CD8-positive, alpha-beta memory T cell (primary cell): Measurements from ENCODE around the gene BCL7A. TPM values are rescaled to one million over a fixed set of nuclear protein-coding genes. Genes with fewer than 3 reads are reported as not detected.
A peak's percentile ranks its signal among the peaks of the same experiment; 100 is the strongest.
"Not testable (repeated sequence)": the region's sequence is repeated elsewhere in the genome, so short reads cannot be mapped to it uniquely, and the experiment has no call there.

Experiments
- CTCF ChIA-PET: fragments of 350-600 bp; sonication (Branson Sonifier 250); formaldehyde crosslinking; loops from one replicate; lab custom pipeline; 2021; ENCODE audit warnings: antibody characterized with exemption; lab: Charles Lee
- POLR2A ChIA-PET: fragments of 350-600 bp; sonication (Branson Sonifier 250); formaldehyde crosslinking; loops from one replicate; lab custom pipeline; 2021; ENCODE audit warnings: antibody characterized with exemption; lab: Charles Lee
- DNase-seq, 5 donors: peaks; one replicate each; pipeline versions ENCODE4 v3.0.0 to v3.0.0-alpha.2; 2020 to 2022; ENCODE audit warnings: mixed read lengths in 1 of 5
- H3K27ac ChIP-seq: one replicate; pipeline ENCODE4 v1.7.0; 2013; ENCODE audit warnings: low read depth, mild to moderate bottlenecking, low read length, moderate library complexity
- H3K27me3 ChIP-seq: 2 replicates; pipeline ENCODE4 v1.7.0; 2013; ENCODE audit warnings: low read length, mild to moderate bottlenecking; ENCODE audit not compliant: insufficient read depth, poor library complexity, severe bottlenecking
- H3K36me3 ChIP-seq: 2 replicates; pipeline ENCODE4 v1.7.0; 2013; ENCODE audit warnings: mild to moderate bottlenecking, low read length, moderate library complexity; ENCODE audit not compliant: insufficient read depth
- H3K4me1 ChIP-seq: 2 replicates; pipeline ENCODE4 v1.7.0; 2013; ENCODE audit warnings: mild to moderate bottlenecking, low read length, moderate library complexity; ENCODE audit not compliant: insufficient read depth
- H3K4me3 ChIP-seq: 2 replicates; pipeline ENCODE4 v1.7.0; 2013; ENCODE audit warnings: mild to moderate bottlenecking, low read length
- H3K9me3 ChIP-seq: 2 replicates; pipeline ENCODE4 v1.7.0; 2013; ENCODE audit warnings: mild to moderate bottlenecking, low read length
- H3K27ac Mint-ChIP-seq, 8 donors: one replicate each; pipeline ENCODE4 v1.8.0; 2020 to 2021; ENCODE audit warnings: mixed read lengths in 8 of 8, mild to moderate bottlenecking in 6 of 8, inconsistent platforms in 3 of 8, moderate library complexity in 3 of 8
- H3K27me3 Mint-ChIP-seq, 2 donors: one replicate each; pipeline ENCODE4 v1.8.0; 2020 to 2021; ENCODE audit warnings: mixed read lengths in 2 of 2, mild to moderate bottlenecking in 1 of 2, moderate library complexity in 1 of 2
- H3K36me3 Mint-ChIP-seq, 3 donors: one replicate each; pipeline ENCODE4 v1.8.0; 2020 to 2021; ENCODE audit warnings: mixed read lengths in 3 of 3, inconsistent platforms in 1 of 3, mild to moderate bottlenecking in 1 of 3
- H3K4me1 Mint-ChIP-seq, 3 donors: one replicate each; pipeline ENCODE4 v1.8.0; 2020 to 2021; ENCODE audit warnings: mixed read lengths in 3 of 3, inconsistent platforms in 1 of 3, mild to moderate bottlenecking in 1 of 3
- H3K4me3 Mint-ChIP-seq, 7 donors: one replicate each; pipeline ENCODE4 v1.8.0; 2020 to 2021; ENCODE audit warnings: mixed read lengths in 7 of 7, mild to moderate bottlenecking in 6 of 7, moderate library complexity in 4 of 7, inconsistent platforms in 2 of 7
- H3K9me3 Mint-ChIP-seq, 5 donors: one replicate each; pipeline ENCODE4 v1.8.0; 2020 to 2022; ENCODE audit warnings: mixed read lengths in 5 of 5, mild to moderate bottlenecking in 3 of 5, moderate library complexity in 2 of 5, inconsistent platforms in 1 of 5
- polyA plus RNA-seq: library from polyadenylated mRNA; unstranded; fragments of 300-500 nt; fragmentation: Illumina TruSeq; gene quantifications from one replicate; pipeline ENCODE4 v1.2.3, GENCODE V29; 2021
- total RNA-seq, 2 experiments: library from RNA; stranded (reverse); gene quantifications; one replicate each; pipeline ENCODE4 v1.2.3, GENCODE V29; 2021

BCL7A gene
- total and polyA plus RNA-seq, 3 experiments from 2014 or later = 2.5 to 3.3 (median 3.0) TPM

- CTCF ChIA-PET = no interaction called here
- peaks cover 4 to 9% of the 10 kb centered on the region in 2 donors for H3K27me3 Mint-ChIP-seq
- H3K36me3 ChIP-seq = no peaks in the 10 kb centered on the region
- POLR2A ChIA-PET = no interaction called here
- H3K9me3 Mint-ChIP-seq = no peaks in the 10 kb centered on the region
- peak in 4 of 5 donors; percentile 21 to 58 (median 28) for DNase-seq
- peaks cover 17 to 20% (median 18%) of the 10 kb centered on the region in 3 donors for H3K4me1 Mint-ChIP-seq
- H3K4me3 Mint-ChIP-seq = no peak overlapping the region
- H3K9me3 ChIP-seq = no peaks in the 10 kb centered on the region
- no peaks in the 10 kb centered on the region for H3K4me1 ChIP-seq
- H3K4me3 ChIP-seq = no peak overlapping the region
- H3K36me3 Mint-ChIP-seq = peaks cover 0 to 8% (median 2%) of the 10 kb centered on the region in 3 donors
- H3K27ac Mint-ChIP-seq = no peak overlapping the region
- H3K27me3 ChIP-seq = peaks cover 8% of the 10 kb centered on the region
- no peak overlapping the region for H3K27ac ChIP-seq
These were observed 9.9 kb downstream of the BCL7A start for GRCh38 chr12:122031342-122032216.

DNA sequence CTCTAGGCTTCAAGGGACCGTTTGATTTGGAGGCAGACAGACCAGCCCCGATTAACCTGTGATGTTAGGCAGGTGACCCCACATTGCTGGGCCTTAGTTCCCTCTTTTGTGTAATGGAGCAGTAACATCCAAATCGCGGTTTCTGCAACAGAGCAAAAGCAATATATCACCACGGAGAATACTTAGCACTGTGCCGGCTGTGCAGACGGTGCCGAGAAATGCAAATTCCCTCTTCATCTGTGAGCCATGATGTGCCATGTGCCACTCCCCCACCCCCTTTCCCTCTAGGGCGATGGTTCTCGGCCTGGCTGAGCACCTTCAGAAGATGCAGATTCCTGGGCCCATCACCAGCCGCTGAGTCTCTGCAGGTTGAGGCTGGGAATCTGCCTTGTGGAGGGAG lies 10.9 kb downstream of the BCL7A start:
- Mint-ChIP-seq H3K27me3 (peaks cover 4 to 9% of the 10 kb centered on the region in 2 donors), H3K27ac (no peak overlapping the region), H3K4me3 (no peak overlapping the region), H3K36me3 (peaks cover 0 to 10% (median 2%) of the 10 kb centered on the region in 3 donors), H3K9me3 (no peaks in the 10 kb centered on the region), H3K4me1 (peaks cover 11 to 20% (median 14%) of the 10 kb centered on the region in 3 donors)
- no peaks in the 10 kb centered on the region for H3K4me1 ChIP-seq
- H3K36me3 ChIP-seq = no peaks in the 10 kb centered on the region
- no peak for DNase-seq
- ChIA-PET CTCF (no interaction called here), POLR2A (no interaction called here)
- no peak overlapping the region for H3K4me3 ChIP-seq
- no peaks in the 10 kb centered on the region for H3K9me3 ChIP-seq
- H3K27ac ChIP-seq = no peak overlapping the region
- H3K27me3 ChIP-seq = peaks cover 8% of the 10 kb centered on the region

GRCh38 chr12:122035292-122035691 lies 13.6 kb downstream of the BCL7A start:
- Histone ChIP-seq H3K27me3 (no peaks in the 10 kb centered on the region), H3K4me3 (no peak overlapping the region), H3K9me3 (no peaks in the 10 kb centered on the region), H3K36me3 (no peaks in the 10 kb centered on the region), H3K4me1 (no peaks in the 10 kb centered on the region), H3K27ac (no peak overlapping the region)
- Mint-ChIP-seq H3K4me1 (no peaks in the 10 kb centered on the region), H3K4me3 (no peak overlapping the region), H3K9me3 (no peaks in the 10 kb centered on the region), H3K27me3 (no peaks in the 10 kb centered on the region), H3K36me3 (peaks cover 0 to 10% (median 2%) of the 10 kb centered on the region in 3 donors), H3K27ac (no peak overlapping the region)
- ChIA-PET POLR2A (no interaction called here), CTCF (no interaction called here)
- DNase-seq = no peak

DNA sequence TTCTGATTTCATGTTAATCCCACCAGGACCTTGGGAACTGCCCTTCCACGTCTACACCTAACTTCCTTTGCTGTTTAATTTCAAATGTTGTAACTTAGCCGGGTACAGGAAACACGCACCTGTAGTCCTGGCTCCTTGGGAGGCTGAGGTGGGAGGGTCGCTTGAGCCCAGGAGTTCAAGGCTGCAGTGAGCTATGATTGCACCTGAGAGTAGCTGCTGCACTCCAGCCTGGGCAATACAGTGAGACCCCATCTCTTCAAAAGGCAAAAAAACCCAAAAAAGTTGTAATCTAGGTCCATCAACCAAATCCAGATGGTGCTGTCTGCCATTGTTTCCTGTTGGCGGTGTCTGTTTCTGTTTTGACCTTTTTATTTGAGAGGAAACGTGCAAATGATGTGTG lies 14.5 kb downstream of the BCL7A start:
- peak overlapping the region in 1 of 8 donors; percentile 47 for H3K27ac Mint-ChIP-seq

GRCh38 chr12:122040579-122041386 lies 19.1 kb downstream of the BCL7A start:
- no peaks in the 10 kb centered on the region for H3K4me1 Mint-ChIP-seq
- no peak for DNase-seq
- Histone ChIP-seq H3K4me3 (no peak overlapping the region), H3K9me3 (no peaks in the 10 kb centered on the region), H3K36me3 (no peaks in the 10 kb centered on the region), H3K4me1 (no peaks in the 10 kb centered on the region), H3K27me3 (no peaks in the 10 kb centered on the region), H3K27ac (no peak overlapping the region)
- H3K4me3 Mint-ChIP-seq = no peak overlapping the region
- H3K27ac Mint-ChIP-seq = no peak overlapping the region
- H3K9me3 Mint-ChIP-seq = no peaks in the 10 kb centered on the region
- POLR2A ChIA-PET = no interaction called here
- H3K27me3 Mint-ChIP-seq = no peaks in the 10 kb centered on the region
- CTCF ChIA-PET = no interaction called here
- H3K36me3 Mint-ChIP-seq = peaks cover 0 to 12% (median 2%) of the 10 kb centered on the region in 3 donors

More for the DNA sequence above, 14.5 kb downstream of the BCL7A start:
- DNase-seq = no peak
- ChIA-PET CTCF (interaction anchor here (1.4 kb wide), 1 partner anchor 9 kb away, joined by 4 read pairs; no protein-coding TSS in a partner anchor), POLR2A (no interaction called here)
- Histone ChIP-seq H3K27me3 (no peaks in the 10 kb centered on the region), H3K4me1 (no peaks in the 10 kb centered on the region), H3K4me3 (no peak overlapping the region), H3K36me3 (no peaks in the 10 kb centered on the region), H3K27ac (no peak overlapping the region), H3K9me3 (no peaks in the 10 kb centered on the region)
- H3K9me3 Mint-ChIP-seq = no peaks in the 10 kb centered on the region
- peaks cover 0 to 10% (median 2%) of the 10 kb centered on the region in 3 donors for H3K36me3 Mint-ChIP-seq
- H3K27me3 Mint-ChIP-seq = no peaks in the 10 kb centered on the region
- H3K4me3 Mint-ChIP-seq = no peak overlapping the region
- H3K4me1 Mint-ChIP-seq = no peaks in the 10 kb centered on the region

DNA sequence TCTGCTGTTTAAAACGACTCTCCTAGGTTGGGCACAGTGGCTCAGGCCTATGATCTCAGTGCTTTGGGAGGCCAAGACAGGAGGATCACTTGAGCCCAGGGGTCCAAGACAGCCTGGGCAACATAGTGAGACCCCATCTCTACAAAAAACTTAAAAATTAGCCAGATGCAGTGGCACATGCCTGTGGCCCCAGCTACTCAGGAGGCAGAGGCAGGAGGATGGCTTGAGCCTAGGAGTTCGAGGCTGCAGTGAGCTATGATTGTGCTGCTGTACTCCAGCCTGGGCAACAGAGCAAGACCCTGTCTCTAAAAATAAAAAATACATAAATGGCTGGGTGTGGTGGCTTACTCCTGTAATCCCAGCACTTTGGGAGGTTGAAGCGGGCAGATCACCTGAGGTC lies 19.8 kb downstream of the BCL7A start:
- not testable (repeated sequence) for H3K9me3 Mint-ChIP-seq

DNA sequence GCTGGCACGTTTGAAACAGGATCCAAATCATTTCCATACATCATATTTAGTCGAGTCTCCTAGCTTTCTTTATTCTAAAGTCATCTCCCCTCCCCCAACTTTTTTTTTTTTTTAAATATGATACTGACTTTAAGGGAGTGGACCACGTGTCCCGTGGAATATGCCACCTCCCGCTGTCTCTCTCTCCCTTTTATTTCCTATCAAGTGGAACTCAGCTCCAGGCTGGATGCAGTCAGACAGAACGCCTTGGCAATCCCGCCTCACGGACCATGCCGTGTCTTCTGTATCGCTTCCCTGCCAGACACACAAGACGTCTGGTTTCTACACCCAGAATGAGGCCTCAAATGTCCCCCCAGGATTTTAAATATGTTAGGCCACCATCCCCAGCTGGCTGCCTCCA lies 21.2 kb downstream of the BCL7A start:
- DNase-seq = no peak
- H3K27ac Mint-ChIP-seq = no peak overlapping the region
- ChIA-PET CTCF (interaction anchor here (1.5 kb wide), 1 partner anchor 80 kb away, joined by 6 read pairs; no protein-coding TSS in a partner anchor), POLR2A (no interaction called here)
- Histone ChIP-seq H3K36me3 (no peaks in the 10 kb centered on the region), H3K9me3 (no peaks in the 10 kb centered on the region), H3K4me3 (no peak overlapping the region), H3K27me3 (no peaks in the 10 kb centered on the region), H3K27ac (no peak overlapping the region), H3K4me1 (no peaks in the 10 kb centered on the region)
- no peaks in the 10 kb centered on the region for H3K9me3 Mint-ChIP-seq
- H3K36me3 Mint-ChIP-seq = peaks cover 0 to 9% (median 0%) of the 10 kb centered on the region in 3 donors
- no peaks in the 10 kb centered on the region for H3K4me1 Mint-ChIP-seq
- no peak overlapping the region for H3K4me3 Mint-ChIP-seq
- H3K27me3 Mint-ChIP-seq = no peaks in the 10 kb centered on the region

More for the DNA sequence above, 19.8 kb downstream of the BCL7A start:
- H3K36me3 Mint-ChIP-seq = peaks cover 0 to 12% (median under 1%) of the 10 kb centered on the region in 3 donors
- H3K4me1 ChIP-seq, H3K4me1 Mint-ChIP-seq, H3K4me3 ChIP-seq, H3K27ac ChIP-seq, H3K36me3 ChIP-seq, H3K9me3 ChIP-seq, DNase-seq, H3K27me3 ChIP-seq, H3K4me3 Mint-ChIP-seq, H3K27me3 Mint-ChIP-seq, H3K27ac Mint-ChIP-seq, CTCF ChIA-PET, POLR2A ChIA-PET: not testable (repeated sequence)

DNA sequence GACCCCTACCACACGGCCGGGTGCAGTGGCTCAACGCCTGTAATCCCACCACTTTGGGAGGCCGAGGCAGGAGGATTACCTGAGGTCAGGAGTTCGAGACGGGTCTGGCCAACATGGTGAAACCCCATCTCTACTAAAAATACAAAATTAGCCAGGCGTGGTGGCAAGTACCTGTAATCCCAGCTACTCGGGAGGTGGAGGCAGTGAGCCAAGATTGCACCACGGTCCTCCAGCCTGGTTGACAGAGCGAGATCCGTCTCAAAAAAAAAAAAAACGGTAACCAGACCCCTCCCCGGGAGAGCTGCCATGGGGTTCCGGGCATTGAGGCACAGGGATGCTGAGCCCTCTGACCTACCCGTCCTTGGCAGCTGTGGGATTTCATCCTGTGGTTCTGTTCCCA lies 21.8 kb downstream of the BCL7A start:
- CTCF ChIA-PET = interaction anchor here (1.3 to 1.5 kb wide), 2 partner anchors 79 to 80 kb away, joined by 3 to 6 read pairs; no protein-coding TSS in a partner anchor
- no peaks in the 10 kb centered on the region for H3K9me3 ChIP-seq
- no peak overlapping the region for H3K27ac ChIP-seq
- H3K4me3 ChIP-seq = no peak overlapping the region
- H3K4me1 ChIP-seq = no peaks in the 10 kb centered on the region
- no peaks in the 10 kb centered on the region for H3K27me3 Mint-ChIP-seq
- no peak for DNase-seq
- peaks cover 0 to 9% (median 0%) of the 10 kb centered on the region in 3 donors for H3K36me3 Mint-ChIP-seq
- H3K27ac Mint-ChIP-seq = no peak overlapping the region
- H3K9me3 Mint-ChIP-seq = no peaks in the 10 kb centered on the region
- H3K4me1 Mint-ChIP-seq = no peaks in the 10 kb centered on the region
- H3K4me3 Mint-ChIP-seq = no peak overlapping the region
- H3K36me3 ChIP-seq = no peaks in the 10 kb centered on the region
- POLR2A ChIA-PET = no interaction called here
- no peaks in the 10 kb centered on the region for H3K27me3 ChIP-seq
